T-cell (primary cell): ENCODE measurements around the gene ZMYND8. TPM values are rescaled to one million over a fixed set of nuclear protein-coding genes. Genes with fewer than 3 reads are reported as not detected.

Experiments
- ATAC-seq, 4 experiments: fragments of 200-7000 bp in 3 of 4; fragments of 150-1000 bp in 1 of 4; cut with Tn5 transposase; replicated peaks in 1 of 4; 1 replicate in 3 of 4; 2 replicates in 1 of 4; pipeline ENCODE4 v1.10.0; 2021; ENCODE audit warnings: moderate library complexity in 3 of 4, mild to moderate bottlenecking in 2 of 4, moderate number of reproducible peaks in 1 of 4
- CTCF ChIA-PET, 2 donors: fragments of 300-600 bp; sonication (Branson Sonifier 250); formaldehyde crosslinking; loops; one replicate each; lab custom pipeline; 2022; ENCODE audit warnings: antibody characterized with exemption in 2 of 2; lab: Charles Lee
- POLR2A ChIA-PET, 2 donors: fragments of 300-600 bp; sonication (Branson Sonifier 250); formaldehyde crosslinking; loops; one replicate each; lab custom pipeline; 2022; ENCODE audit warnings: antibody characterized with exemption in 2 of 2; lab: Charles Lee
- DNase-seq, 35 experiments: peaks; one replicate each; pipeline versions ENCODE4 v3.0.0 to v3.0.0-alpha.2; 2013 to 2023
- H3K27ac ChIP-seq: one replicate; pipeline ENCODE4 v1.5.1; 2013; ENCODE audit warnings: low read length
- H3K27me3 ChIP-seq, 2 experiments: replicated peaks in 1 of 2; 1 replicate in 1 of 2; 2 replicates in 1 of 2; pipeline versions ENCODE4 v1.6.1 to v1.7.0; 2013; ENCODE audit warnings: low read length in 1 of 2, mixed read lengths in 1 of 2; ENCODE audit not compliant: control insufficient read depth in 2 of 2, insufficient read depth in 2 of 2; ENCODE audit errors: extremely low read depth in 1 of 2
- H3K36me3 ChIP-seq, 2 donors: 1 replicate in 1 of 2; 2 replicates in 1 of 2; pipeline versions ENCODE4 v1.6.1 to v1.7.0; 2013; ENCODE audit warnings: low read length in 1 of 2; ENCODE audit not compliant: control insufficient read depth in 2 of 2, insufficient read depth in 1 of 2; ENCODE audit errors: extremely low read depth in 1 of 2
- H3K4me1 ChIP-seq, 2 experiments: 1 replicate in 1 of 2; 2 replicates in 1 of 2; pipeline versions ENCODE4 v1.6.1 to v1.7.0; 2013; ENCODE audit warnings: low read length in 2 of 2, mixed read lengths in 1 of 2; ENCODE audit not compliant: insufficient read depth in 2 of 2, control insufficient read depth in 1 of 2; ENCODE audit errors: extremely low read depth in 1 of 2
- H3K4me3 ChIP-seq, 2 donors: 1 replicate in 1 of 2; 2 replicates in 1 of 2; pipeline versions ENCODE4 v1.5.1 to v1.7.0; 2013; ENCODE audit warnings: mild to moderate bottlenecking in 2 of 2, low read length in 1 of 2, moderate library complexity in 1 of 2; ENCODE audit not compliant: control insufficient read depth in 1 of 2; ENCODE audit errors: extremely low read depth in 1 of 2
- H3K9me3 ChIP-seq: 2 replicates; pipeline ENCODE4 v1.7.0; 2013
- H3K27ac Mint-ChIP-seq, 2 donors: one replicate each; pipeline ENCODE4 v1.8.0; 2020 to 2021; ENCODE audit warnings: mild to moderate bottlenecking in 2 of 2, mixed read lengths in 2 of 2
- H3K27me3 Mint-ChIP-seq, 2 donors: one replicate each; pipeline ENCODE4 v1.8.0; 2021 to 2022; ENCODE audit warnings: mixed read lengths in 2 of 2
- H3K36me3 Mint-ChIP-seq: one replicate; pipeline ENCODE4 v1.8.0; 2021; ENCODE audit warnings: mixed read lengths
- H3K4me1 Mint-ChIP-seq, 3 donors: one replicate each; pipeline ENCODE4 v1.8.0; 2020 to 2022; ENCODE audit warnings: mixed read lengths in 3 of 3, mild to moderate bottlenecking in 1 of 3
- H3K4me3 Mint-ChIP-seq, 3 donors: one replicate each; pipeline ENCODE4 v1.8.0; 2020 to 2022; ENCODE audit warnings: mild to moderate bottlenecking in 3 of 3, mixed read lengths in 3 of 3, moderate library complexity in 3 of 3
- H3K9me3 Mint-ChIP-seq, 3 donors: one replicate each; pipeline ENCODE4 v1.8.0; 2020 to 2022; ENCODE audit warnings: mixed read lengths in 3 of 3
- WGBS: methylation state at CpG from one replicate; pipeline ENCODE4 v1.1.5; 2013; ENCODE audit warnings: missing lambda C conversion rate; ENCODE audit not compliant: insufficient coverage; 5-methylcytosine and 5-hydroxymethylcytosine counted together
- total RNA-seq, 35 experiments: library from RNA in 6 of 35; stranded (reverse) in 6 of 35; fragments of 120-200 nt in 1 of 35; gene quantifications; one replicate each; pipeline versions ENCODE4 v1.2.1 to v1.2.4 and lab custom pipeline; 2013 to 2026

Gene ZMYND8
- total RNA-seq, result 10 to 100 TPM; 39.6 to 68.9 (median 43.6) TPM
- total RNA-seq (2013), result 31.1 TPM
- total RNA-seq (lab: John Stamatoyannopoulos, UW), result 7.4 to 93.2 (median 60.8) reads per million in 29 experiments

DNA sequence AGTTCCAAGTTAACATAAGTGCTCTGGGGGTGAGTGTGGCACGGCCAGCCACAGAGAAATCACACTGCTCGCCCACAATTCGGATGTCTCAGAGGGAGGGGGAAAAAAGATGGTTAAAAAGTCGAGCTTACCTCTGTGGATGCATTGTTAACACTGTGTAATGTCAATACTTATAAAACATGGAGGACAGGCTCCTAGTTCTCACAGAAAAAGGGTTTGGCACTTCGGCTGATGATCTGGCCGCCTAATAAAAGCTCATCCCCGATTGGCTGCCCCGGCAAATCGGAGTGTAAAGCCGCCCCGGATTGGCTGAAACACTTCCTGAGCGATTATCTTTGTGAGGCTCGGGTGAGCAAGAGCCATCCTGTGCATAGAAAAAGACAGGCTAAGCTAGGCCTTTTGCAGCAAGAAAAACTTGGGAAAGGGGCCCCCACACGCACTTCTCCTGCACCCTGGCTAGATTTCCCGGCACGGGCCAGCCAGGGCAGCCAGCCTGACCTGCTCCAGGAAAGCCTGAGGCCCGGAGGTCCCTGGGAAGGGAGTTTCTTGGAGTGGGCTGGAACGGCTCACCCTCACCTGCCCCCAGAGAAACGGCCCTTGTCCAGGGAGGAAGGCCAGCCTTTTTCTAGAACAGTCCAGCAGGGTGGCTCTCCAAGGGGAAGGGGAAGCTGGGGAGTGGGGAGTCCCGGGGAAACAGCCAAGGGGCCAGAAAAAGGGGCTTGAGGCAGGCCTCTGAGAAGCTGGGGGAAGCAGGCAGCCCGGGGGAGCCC, at the start of gene ZMYND8:
TSS of gene ZMYND8 (minus strand) at position 174 of the 770 bp plus-strand sequence. CDS start at position 145, 29 bp downstream.
- WGBS, result 2% methylated on average over 13 of the region's 21 CpGs
- peaks cover 39 to 61% (median 50%) of the 10 kb centered on the region in 3 donors for H3K4me1 Mint-ChIP-seq
- POLR2A ChIA-PET, result interaction anchor here (0.5 to 1.0 kb wide), 3 partner anchors 28 to 82 kb away, joined by 3 to 5 read pairs (median 3); no protein-coding TSS in a partner anchor
- peaks cover 0 to 9% of the 10 kb centered on the region in 2 donors for H3K36me3 ChIP-seq
- CTCF ChIA-PET, result interaction anchor here (0.5 to 3.2 kb wide), 10 partner anchors 9 to 313 kb away, joined by 3 to 25 read pairs (median 5); no protein-coding TSS in a partner anchor
- H3K27ac ChIP-seq, result peak within 1 kb of the TSS; percentile 92
- peak within 1 kb of the TSS; percentile 50 to 71 for H3K4me3 ChIP-seq
- H3K27ac Mint-ChIP-seq, result peak within 1 kb of the TSS in 1 of 2 donors; percentile 99
- H3K36me3 Mint-ChIP-seq, result peaks cover 10% of the 10 kb centered on the region
- H3K9me3 ChIP-seq, result no peaks in the 10 kb centered on the region
- H3K27me3 Mint-ChIP-seq, result no peaks in the 10 kb centered on the region
- H3K27me3 ChIP-seq, result no peaks in the 10 kb centered on the region
- DNase-seq (peak; percentile 79 to 100 (median 93)), ATAC-seq (peak; percentile 85 to 90 (median 86))
- H3K4me3 Mint-ChIP-seq, result peak within 1 kb of the TSS in 2 of 3 donors; percentile 87 to 88
- no peaks in the 10 kb centered on the region for H3K9me3 Mint-ChIP-seq
- peaks cover 56 to 77% of the 10 kb centered on the region in 2 experiments for H3K4me1 ChIP-seq

- Histone ChIP-seq H3K36me3 (no peaks in the 10 kb centered on the region), H3K4me3 (no peak overlapping the region), H3K9me3 (no peaks in the 10 kb centered on the region), H3K4me1 (no peaks in the 10 kb centered on the region), H3K27me3 (no peaks in the 10 kb centered on the region), H3K27ac (no peak overlapping the region)
- CTCF ChIA-PET, result interaction anchor here (0.6 to 0.9 kb wide), 3 partner anchors 17 to 215 kb away, joined by 3 read pairs; no protein-coding TSS in a partner anchor
- Mint-ChIP-seq H3K9me3 (no peaks in the 10 kb centered on the region), H3K36me3 (no peaks in the 10 kb centered on the region), H3K27ac (no peak overlapping the region), H3K27me3 (no peaks in the 10 kb centered on the region), H3K4me3 (no peak overlapping the region), H3K4me1 (peaks cover 0 to under 1% (median 0%) of the 10 kb centered on the region in 3 donors)
- 79% methylated on average over 4 of the region's 4 CpGs for WGBS
- DNase-seq, result no peak
- POLR2A ChIA-PET, result no interaction called here
- no peak for ATAC-seq
Measured at GRCh38 chr20:47405775-47406325, 49.4 kb upstream of the ZMYND8 start.

- peaks cover 3 to 6% (median 4%) of the 10 kb centered on the region in 3 donors for H3K4me1 Mint-ChIP-seq
- Histone ChIP-seq H3K27me3 (no peaks in the 10 kb centered on the region), H3K9me3 (no peaks in the 10 kb centered on the region), H3K27ac (no peak overlapping the region), H3K4me1 (no peaks in the 10 kb centered on the region), H3K36me3 (no peaks in the 10 kb centered on the region), H3K4me3 (no peak overlapping the region)
- ChIA-PET POLR2A (no interaction called here), CTCF (interaction anchor here in 1 of 2 donors (0.7 kb wide), 1 partner anchor 16 kb away, joined by 4 read pairs; no protein-coding TSS in a partner anchor)
- H3K36me3 Mint-ChIP-seq, result no peaks in the 10 kb centered on the region
- no peaks in the 10 kb centered on the region for H3K27me3 Mint-ChIP-seq
- H3K9me3 Mint-ChIP-seq, result no peaks in the 10 kb centered on the region
- WGBS, result 86% methylated on average over 4 of the region's 5 CpGs
- DNase-seq, result no peak
- ATAC-seq, result no peak
- H3K27ac Mint-ChIP-seq, result no peak overlapping the region
- H3K4me3 Mint-ChIP-seq, result no peak overlapping the region
Measured at GRCh38 chr20:47400685-47401084, 44.2 kb upstream of the ZMYND8 start.

DNA sequence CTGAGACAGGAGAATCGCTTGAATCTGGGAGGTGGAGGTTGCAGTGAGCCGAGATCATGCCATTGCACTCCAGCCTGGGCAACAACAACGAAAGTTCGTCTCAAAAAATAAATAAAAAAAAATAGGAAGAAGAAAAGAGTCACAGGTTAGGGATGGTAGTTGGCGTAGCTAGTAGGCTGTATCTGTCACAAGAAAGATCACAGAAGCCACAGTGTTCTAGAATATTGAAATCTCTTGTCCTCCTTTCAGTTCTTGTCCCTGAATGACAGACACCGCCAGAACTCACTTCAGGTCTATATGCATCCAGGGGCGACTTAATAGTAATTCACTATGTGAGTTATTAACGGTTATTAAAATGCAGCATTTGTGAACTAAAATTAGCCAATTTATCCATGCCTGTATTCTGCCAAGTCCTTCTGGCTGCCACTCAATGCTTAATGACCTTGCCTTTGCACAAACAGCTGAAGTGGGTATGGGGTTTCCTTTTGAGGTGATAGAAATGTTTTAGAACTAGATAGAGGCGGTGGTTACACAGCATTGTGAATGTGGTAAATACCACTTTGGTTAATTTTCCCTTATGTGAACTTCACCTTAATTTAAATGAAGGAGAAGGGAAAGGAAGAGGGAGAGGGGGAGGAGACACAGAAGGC, 41.3 kb upstream of the ZMYND8 start:
- Histone ChIP-seq H3K36me3 (no peaks in the 10 kb centered on the region), H3K4me1 (no peaks in the 10 kb centered on the region), H3K27ac (no peak overlapping the region), H3K27me3 (no peaks in the 10 kb centered on the region), H3K9me3 (no peaks in the 10 kb centered on the region), H3K4me3 (no peak overlapping the region)
- ATAC-seq, result no peak
- H3K27ac Mint-ChIP-seq, result no peak overlapping the region
- H3K9me3 Mint-ChIP-seq, result no peaks in the 10 kb centered on the region
- no peak for DNase-seq
- POLR2A ChIA-PET, result no interaction called here
- no peak overlapping the region for H3K4me3 Mint-ChIP-seq
- peaks cover 3 to 6% (median 4%) of the 10 kb centered on the region in 3 donors for H3K4me1 Mint-ChIP-seq
- CTCF ChIA-PET, result interaction anchor here in 1 of 2 donors (0.5 kb wide), 1 partner anchor 17 kb away, joined by 3 read pairs; no protein-coding TSS in a partner anchor
- WGBS, result 89% methylated on average over 4 of the region's 9 CpGs
- no peaks in the 10 kb centered on the region for H3K27me3 Mint-ChIP-seq
- no peaks in the 10 kb centered on the region for H3K36me3 Mint-ChIP-seq

DNA sequence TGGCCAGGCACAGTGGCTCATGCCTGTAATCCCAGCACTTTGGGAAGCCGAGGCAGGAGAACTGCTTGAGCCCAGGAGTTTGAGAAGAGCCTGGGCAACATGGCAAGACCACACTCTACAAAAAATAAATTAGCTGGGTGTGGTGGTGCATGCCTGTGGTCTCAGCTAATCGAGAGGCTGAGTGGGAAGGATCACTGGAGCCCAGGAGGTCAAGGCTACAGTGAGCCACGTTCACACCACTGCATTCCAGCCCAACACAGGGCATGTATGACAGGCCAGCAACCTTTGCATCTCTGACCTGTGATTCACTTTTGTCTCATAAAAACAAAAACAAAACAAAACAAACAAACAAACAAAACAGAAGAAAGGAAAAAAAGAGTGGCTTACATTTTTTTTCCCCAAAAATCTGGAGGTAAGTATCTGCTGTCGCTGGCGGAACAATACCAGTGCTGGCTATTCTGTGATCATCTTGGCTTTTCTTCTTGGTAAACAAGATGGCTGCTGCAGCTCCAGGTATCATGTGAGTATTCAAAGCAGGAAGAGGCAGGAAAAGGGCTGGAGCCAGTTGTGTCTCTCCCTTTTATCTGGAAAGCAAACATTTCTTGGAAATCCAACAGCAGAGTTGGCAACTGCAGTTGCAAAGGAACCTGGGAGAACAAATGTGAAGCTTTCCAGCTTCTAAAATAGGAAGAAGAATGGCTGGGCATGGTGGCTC, 40.4 kb upstream of the ZMYND8 start:
- ChIA-PET POLR2A (no interaction called here), CTCF (no interaction called here)
- Histone ChIP-seq H3K27me3 (no peaks in the 10 kb centered on the region), H3K9me3 (no peaks in the 10 kb centered on the region), H3K4me3 (no peak overlapping the region), H3K27ac (no peak overlapping the region), H3K4me1 (no peaks in the 10 kb centered on the region), H3K36me3 (no peaks in the 10 kb centered on the region)
- Mint-ChIP-seq H3K27me3 (no peaks in the 10 kb centered on the region), H3K4me3 (no peak overlapping the region), H3K27ac (no peak overlapping the region), H3K9me3 (peaks cover 0 to 5% (median 0%) of the 10 kb centered on the region in 3 donors), H3K36me3 (no peaks in the 10 kb centered on the region), H3K4me1 (peaks cover 3 to 6% (median 4%) of the 10 kb centered on the region in 3 donors)
- ATAC-seq, result no peak
- DNase-seq, result no peak
- WGBS, result 93% methylated on average over 2 of the region's 5 CpGs
